COR-L47 (cell line): ENCODE data around the gene DIAPH1.
A peak's percentile ranks its signal among the peaks of the same experiment; 100 is the strongest.

Experiments
- DNase-seq: peaks from one replicate; lab custom pipeline; 2025; lab: John Stamatoyannopoulos, UW

Gene DIAPH1

DNA sequence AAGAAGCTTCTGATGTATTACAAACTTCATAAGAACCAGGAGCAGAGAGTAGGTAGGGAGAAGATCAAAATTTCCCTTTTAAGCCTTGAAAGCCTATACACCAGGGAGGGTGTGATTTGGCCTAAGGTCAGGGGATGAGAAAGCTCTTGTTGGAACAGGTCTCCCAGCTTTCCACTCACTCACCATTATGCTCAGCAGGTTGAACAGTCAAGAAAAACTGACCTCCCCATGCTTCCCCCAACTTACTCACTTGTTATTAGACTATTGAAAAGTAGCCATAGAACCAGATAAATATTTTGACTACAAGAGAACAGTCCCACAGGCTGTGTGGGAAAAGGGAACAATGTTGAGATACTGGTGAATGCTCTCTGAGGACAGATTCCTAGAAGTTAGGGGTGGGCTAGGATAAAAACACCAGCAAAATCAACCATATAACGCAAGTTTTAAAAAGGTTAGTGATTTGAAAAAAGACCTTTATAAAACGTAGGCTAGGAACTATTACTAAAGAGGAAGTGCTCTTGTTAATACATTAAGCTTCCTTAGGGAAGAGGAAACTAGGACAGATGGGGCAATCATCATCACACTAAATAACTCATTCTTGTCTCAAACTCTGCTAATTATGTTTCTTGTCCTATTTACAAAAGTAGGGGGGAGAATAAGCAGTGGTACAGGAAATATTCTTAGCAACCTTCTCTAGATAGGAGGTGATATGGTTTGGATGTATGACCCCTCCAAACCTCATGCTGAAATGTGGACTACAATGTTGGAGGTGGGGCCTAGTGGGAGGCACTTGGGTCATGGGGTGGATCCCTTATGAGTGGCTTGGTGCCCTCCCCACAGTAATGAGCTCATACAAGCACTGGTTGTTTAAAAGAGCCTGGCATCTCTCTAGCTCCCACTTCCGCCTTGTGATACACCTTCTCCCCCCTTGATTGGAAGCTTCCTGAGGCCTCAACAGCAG, 98.9 kb downstream of the DIAPH1 start:
- no peak for DNase-seq

DNA sequence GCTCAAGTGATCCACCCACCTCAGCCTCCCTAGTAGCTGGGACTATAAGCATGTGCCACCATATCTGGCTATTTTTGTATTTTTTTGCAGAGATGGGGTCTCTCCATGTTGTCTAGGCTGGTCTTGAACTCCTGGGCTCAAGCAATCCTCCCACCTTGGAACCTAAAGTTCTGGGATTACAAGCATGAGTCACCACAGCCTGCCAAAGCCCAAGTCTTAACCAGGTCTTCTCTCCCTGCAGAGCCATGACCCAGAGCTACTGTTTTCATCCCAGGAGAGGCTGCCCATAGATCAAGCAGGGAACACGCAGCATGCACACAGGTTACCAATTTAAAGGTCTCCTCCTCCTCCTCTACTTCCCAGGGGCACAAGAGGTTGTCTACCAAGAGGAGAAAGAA, 100.2 kb downstream of the DIAPH1 start:
- no peak for DNase-seq

DNA sequence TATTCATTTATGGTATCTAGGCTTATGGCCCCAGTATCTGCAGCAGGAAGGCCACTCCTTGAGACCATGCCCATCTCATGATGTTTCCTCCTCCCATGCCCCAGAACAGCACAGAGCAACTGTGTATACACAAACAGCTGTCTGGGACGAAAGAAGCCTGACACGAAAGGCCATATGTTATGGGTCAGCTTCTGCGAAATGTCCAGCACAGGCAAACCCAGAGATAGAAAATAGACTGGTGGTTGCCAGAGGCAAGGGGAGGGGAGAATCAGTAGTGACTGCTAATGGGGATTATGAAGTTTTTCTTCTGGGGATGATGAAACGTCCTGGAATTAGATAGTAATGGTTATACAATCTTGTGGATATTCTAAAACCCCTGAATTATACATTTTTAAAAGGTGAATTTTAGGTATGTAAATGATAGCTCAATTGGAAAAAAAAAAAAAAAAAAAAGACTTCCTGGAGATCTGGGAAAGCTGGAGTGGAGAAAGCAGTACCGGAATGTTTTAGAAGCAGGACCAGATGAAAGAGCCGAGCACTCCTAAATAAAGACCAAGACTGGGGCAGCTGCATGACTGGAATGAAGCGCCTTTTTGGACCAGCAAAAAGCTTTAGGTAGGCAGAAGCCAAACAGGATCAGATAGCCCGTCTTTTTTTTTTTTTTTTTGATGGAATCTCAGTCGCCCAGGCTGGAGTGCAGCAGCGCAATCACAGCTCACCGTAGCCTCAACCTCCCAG, 100.8 kb downstream of the DIAPH1 start:
- DNase-seq: no peak

DNA sequence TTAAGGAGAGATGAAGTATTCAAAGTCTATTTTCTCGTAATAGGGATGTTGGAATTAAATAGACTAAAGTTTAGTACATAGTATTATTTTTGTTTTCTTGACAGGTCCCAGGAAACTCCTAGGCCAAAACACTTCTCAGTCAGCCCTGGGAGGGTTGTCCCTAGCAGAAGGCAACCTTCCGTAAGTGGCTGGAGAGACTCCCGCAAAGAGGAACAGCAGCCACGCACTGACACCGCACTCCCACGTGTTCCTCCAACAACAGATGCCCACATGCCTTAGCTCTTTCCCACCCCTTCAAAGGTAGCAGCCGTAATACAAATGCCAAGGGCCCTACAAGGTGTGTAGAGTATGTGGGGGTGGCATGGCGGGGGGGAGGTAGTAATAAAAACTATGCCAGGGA, 101.5 kb downstream of the DIAPH1 start:
- DNase-seq: no peak

DNA sequence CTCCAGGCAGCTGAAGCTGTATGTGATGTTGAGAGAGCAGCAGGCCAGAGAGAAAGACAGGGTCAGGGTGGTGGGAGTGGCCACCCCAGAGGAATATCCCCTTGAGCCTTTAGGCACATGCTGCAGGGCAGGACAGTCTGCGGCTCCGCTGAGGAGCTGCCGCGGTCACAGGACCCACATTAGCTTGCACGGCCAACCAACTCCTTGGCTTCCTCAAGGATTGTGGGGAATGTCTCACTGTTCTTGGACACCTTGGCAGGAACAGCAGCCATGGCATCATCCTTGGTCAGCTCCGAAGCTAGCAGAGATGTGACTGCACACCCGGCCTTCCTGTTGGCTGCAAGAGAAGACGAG, 102.2 kb downstream of the DIAPH1 start:
- DNase-seq: no peak

DNA sequence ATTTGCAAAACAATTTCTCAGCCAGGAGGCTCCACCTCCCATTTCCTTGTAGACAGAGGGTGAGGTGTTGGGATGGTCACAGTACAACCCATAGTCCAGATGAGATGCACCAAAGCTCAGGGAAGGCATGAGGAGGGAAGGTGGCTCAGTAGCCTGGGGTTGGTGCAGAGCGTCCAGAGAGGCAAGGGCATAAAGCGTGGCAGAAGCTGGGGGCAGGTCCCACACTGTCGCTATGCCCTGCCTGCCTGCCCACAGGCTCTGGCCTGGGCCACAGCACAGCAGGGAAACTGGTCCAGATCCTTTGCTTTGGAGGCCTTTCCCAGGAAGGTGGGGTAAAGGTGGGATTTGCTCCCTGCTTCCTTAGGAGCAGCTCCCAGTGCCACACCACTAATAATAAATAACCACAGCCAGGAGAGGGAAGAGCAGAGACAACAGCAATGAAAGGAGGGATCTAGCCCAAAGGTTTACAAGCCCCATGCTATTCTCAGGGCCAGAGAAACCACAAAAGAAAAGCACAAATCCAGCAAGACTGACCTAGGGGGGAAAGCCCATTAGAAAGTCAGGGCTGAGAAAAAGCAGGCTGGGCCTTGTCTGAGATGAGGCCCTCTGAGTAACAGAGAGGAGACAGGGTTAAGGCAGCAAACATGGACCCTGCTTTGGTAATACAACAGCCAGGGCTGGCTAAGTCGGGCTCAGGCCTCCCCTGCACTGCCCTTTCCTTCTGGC, 102.7 kb downstream of the DIAPH1 start:
- DNase-seq: no peak

DNA sequence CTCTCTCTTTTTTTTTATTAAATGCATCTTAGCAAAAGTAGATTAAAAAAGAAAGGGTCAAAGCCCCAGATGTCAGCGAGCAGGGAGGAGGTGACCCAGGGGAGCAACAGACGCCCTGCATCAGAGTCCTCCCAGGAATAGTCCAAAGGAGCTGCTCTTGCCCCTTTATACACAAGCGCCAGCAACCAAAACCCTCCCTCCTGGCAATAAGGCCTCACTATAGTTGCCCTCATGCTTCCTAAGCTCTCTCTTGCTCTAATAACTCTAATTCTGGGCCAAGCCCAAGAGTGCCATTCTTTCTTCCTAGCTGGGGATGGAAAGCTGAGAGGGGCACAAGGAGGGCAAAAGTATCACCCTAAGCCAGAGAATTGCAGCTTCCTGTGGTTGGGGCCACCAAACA, 103.7 kb downstream of the DIAPH1 start:
- DNase-seq: no peak

DNA sequence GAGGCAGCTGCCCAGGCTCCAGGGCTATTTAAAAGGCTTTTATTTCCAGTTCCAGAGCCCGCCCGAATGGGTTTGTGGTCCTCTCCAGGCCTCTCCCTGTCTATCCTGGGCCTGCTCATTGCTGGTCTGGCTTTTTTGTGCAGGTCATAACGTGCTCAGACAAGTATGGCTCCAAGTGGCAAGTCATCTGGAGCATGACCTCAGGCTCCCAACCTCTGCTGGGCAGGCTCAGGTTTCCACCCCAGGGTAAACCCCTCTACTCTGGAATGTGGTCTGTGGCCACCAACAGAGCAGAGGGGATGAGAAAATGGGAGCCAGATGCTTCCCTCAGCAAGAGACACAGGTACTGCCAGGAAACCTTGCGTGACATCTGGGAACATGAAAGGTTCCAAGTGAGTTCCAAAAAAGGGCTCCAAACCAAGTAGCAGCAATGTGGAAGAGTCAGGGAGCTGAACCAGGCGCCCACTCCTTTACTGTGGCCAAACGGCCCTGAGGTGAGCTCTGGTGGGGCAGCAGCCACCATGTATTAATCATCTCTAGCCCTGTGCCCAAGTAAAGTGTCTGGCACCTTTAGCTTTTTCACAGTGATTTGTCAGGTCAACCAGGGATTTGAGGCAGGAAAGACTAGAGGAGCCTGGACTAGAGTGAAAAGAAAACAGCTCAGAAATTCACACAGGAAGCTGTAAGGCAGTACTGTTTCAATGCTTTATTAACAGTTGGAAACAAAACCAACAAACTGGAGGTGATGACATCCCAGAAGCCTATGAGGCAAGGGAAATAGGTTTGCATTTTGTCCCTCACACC, 104.3 kb downstream of the DIAPH1 start:
- no peak for DNase-seq

DNA sequence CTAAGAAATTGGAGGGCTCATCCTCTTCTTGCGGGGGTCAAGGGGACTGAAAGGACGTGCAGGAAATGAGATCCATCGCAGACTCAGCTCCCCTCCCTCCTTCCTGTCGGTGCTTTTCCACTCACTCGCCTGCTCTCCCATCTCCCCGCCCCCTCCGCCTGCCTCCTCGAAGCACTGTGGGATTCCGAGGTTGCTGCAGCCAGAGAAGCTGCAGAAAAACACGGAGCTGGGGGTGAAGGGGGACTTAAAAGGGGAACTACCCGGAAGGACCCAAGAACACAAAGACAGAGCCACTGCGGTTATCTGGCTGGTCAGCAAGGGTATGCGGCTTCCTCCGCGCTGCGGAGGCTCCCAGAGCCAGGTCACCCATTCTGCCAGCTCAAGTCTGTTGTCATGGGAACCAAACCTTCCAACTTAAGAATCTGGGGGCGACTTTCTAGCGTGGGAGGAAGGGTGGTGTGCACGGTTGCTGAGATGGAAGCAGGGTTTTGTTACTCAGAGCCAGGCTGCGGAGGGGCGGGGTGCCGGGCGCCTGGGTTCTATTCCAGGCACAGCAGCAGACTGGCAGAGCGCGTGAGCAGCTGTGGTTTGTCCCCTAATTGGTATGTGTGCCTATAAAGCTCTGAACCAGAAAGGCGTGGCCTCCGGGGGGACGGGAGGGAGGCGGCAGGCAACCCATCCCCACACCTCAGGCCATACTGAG, 105.0 kb downstream of the DIAPH1 start:
- DNase-seq: peak; percentile 78

DNA sequence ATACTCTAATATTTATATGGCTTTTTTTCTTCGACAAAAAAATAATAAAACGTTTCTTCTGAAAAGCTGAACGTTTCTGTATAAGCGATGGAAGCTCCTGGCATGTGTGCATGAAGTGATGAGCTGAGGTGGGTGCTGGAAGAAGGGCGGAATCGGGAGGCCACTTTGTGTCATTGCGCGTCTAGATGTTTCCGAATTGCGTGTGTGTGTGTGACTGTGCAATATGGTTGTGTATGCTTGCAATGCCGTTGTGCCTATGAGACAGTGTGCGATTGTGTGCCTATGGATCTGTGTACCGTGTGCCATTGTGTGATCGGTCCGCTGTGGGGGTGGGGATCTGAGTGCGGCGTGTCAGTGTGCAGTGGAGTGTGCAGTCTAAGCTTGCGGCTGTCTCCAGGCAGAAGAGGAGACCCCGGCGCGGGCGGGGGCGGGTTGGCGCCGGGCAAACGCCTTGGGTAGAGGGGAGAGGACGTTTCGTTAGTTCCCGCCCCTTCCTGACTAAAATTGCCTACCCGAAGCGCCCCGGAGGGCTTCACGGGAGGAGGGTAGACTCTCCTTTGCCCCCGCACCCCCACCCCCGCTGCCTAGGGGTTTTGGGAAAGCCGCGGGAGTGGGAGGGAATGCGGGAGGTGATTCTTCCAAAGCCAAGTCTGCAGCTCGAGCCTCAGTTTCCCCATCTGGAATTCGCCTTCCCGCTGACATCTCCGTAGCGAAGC, 105.7 kb downstream of the DIAPH1 start:
- DNase-seq: peak; percentile 54

DNA sequence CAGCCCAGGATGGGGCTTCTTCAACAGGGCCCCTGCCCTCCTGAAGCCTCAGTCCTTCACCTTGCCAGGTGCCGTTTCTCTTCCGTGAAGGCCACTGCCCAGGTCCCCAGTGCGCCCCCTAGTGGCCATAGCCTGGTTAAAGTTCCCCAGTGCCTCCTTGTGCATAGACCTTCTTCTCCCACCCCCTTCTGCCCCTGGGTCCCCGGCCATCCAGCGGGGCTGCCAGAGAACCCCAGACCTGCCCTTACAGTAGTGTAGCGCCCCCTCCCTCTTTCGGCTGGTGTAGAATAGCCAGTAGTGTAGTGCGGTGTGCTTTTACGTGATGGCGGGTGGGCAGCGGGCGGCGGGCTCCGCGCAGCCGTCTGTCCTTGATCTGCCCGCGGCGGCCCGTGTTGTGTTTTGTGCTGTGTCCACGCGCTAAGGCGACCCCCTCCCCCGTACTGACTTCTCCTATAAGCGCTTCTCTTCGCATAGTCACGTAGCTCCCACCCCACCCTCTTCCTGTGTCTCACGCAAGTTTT, 106.3 kb downstream of the DIAPH1 start:
- DNase-seq: peak; percentile 79

DNA sequence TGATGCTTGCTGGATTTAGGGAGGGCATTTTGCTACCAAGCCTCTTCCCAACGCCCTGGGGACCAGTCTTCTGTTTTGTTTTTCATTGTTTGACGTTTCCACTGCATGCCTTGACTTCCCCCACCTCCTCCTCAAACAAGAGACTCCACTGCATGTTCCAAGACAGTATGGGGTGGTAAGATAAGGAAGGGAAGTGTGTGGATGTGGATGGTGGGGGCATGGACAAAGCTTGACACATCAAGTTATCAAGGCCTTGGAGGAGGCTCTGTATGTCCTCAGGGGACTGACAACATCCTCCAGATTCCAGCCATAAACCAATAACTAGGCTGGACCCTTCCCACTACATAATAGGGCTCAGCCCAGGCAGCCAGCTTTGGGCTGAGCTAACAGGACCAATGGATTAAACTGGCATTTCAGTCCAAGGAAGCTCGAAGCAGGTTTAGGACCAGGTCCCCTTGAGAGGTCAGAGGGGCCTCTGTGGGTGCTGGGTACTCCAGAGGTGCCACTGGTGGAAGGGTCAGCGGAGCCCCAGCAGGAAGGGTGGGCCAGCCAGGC, 107.0 kb downstream of the DIAPH1 start:
- DNase-seq: no peak

DNA sequence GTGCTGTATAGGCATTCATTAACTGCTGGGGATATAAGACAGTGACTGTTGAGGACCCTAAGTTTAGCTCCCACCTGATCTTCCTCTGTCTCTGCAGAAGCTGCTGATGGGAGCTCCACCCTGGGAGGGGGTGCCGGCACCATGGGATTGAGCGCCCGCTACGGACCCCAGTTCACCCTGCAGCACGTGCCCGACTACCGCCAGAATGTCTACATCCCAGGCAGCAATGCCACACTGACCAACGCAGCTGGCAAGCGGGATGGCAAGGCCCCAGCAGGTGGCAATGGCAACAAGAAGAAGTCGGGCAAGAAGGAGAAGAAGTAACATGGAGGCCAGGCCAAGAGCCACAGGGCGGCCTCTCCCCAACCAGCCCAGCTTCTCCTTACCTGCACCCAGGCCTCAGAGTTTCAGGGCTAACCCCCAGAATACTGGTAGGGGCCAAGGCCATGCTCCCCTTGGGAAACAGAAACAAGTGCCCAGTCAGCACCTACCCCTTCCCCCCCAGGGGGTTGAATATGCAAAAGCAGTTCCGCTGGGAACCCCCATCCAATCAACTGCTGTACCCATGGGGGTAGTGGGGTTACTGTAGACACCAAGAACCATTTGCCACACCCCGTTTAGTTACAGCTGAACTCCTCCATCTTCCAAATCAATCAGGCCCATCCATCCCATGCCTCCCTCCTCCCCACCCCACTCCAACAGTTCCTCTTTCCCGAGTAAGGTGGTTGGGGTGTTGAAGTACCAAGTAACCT, 107.8 kb downstream of the DIAPH1 start:
- DNase-seq: no peak

DNA sequence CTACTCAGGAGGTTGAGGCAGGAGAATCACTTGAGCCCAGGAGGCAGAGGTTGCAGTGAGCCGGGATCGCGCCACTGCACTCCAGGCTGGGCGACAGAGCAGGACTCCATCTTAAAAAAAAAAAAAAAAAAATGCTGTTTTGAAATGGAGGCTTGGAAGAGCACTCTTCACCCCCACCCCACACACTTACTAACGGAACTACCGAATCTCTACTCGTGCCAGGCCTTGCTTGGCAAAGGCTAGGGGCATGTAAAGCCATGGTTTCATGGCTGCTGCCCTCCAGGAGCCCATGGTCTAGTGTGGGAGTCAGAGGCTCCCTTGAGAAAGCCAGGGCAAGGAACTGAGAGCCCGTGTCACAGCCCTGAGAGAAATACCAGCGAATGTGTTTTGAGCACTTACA, 108.6 kb downstream of the DIAPH1 start:
- no peak for DNase-seq

DNA sequence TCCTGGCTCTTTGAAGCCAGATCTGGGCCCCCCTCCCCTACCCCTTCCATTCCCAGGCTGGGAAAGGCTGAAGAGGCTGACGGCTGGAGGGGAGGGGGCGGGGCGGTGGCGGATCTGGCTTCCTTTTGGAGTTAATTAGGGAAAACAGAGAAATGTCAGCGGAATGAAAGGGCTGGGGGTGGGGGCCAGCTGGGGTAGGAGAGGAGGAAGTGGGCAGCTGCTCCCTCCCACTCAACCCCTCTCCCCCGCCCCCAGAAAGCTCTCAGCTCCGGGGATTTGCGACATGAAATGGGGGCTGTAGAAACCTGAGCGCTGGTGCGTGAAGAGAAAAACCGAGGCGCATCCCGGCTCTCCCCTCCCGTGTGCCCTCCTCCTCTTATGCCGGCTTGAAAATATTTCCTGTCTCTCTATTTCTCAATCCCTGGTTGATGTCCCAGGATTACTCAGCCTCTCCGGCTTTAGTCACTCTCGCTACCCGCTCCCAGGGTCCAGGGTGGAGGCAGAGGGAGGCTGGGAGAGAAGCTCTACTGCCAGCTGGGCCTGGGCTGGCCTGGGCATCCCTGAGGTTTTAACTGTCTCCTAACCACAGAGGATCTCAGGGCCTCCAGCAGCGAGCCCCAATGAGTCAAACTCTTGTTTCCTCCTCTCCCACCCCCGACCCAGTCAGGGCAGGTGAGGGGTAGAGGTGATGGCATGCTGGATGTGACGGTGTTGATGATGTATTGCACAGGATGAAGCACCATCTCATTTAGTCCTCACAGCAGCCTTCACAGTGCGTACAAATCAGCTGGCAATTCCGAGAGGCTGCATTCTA, 109.8 kb downstream of the DIAPH1 start:
- DNase-seq: no peak

DNA sequence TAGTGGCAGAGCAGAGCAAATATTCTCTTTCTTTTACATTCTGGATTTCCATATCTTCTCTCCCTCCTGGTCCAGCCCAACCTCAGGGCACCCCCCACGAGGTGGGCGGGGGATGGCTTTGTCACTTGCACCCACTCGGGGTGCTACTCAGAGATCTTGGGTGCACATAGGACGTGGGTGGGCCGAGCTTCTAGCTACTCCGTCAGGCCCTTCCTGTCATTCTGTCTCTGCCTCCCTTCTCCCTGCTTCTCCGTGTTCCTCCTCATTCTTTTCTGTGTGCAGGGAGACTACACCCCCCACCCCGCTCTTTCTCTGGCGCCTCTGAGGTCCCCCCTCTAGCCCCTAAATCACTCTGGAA, 110.4 kb downstream of the DIAPH1 start:
- no peak for DNase-seq

DNA sequence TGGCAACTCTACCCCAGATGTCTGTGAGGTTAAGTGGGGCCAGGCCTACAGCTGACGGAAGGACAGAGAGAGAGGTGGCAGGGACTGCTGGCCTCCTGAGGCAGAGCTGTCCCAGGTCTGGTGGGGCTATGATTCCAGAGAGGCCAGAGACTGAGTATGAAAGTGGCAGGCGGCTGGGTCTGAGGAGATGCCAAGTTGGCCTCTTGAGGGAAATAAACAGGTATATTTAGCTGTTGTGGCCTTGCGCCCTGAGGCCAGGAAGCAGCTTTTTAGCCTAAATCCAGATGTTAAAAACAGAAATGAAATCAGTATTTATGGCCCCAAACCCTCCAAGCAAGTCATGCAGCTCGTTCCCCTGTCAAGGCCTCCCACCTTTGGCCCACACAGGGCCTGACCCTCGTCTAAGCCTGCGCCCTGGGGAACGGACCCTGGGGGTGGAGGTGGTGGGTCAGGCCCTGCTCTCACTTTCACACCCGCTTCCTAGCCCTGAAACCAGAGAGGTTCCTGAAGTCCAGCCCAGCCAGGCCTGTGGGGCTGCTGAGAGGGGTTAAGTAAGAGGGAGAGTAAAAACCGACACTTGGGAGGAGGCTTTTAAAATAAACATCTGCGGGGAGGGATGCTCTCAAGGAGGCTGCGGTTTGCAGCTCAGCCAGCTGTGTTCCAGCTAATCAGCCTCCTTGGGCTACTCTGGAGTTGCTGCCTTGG, 111.3 kb downstream of the DIAPH1 start:
- no peak for DNase-seq
